Activated naive CD4-positive, alpha-beta T cell treated with anti-CD3 and anti-CD28 coated beads, Interleukin-2, amount 50 U/mL, for 16 hours (primary cell): ENCODE measurements around the gene VPS11.
"Not testable (repeated sequence)": the region's sequence is repeated elsewhere in the genome, so short reads cannot be mapped to it uniquely, and the experiment has no call there.

Experiments used
- DNase-seq: peaks from one replicate; pipeline ENCODE4 v3.0.0-alpha.2; 2020

Gene VPS11

DNA sequence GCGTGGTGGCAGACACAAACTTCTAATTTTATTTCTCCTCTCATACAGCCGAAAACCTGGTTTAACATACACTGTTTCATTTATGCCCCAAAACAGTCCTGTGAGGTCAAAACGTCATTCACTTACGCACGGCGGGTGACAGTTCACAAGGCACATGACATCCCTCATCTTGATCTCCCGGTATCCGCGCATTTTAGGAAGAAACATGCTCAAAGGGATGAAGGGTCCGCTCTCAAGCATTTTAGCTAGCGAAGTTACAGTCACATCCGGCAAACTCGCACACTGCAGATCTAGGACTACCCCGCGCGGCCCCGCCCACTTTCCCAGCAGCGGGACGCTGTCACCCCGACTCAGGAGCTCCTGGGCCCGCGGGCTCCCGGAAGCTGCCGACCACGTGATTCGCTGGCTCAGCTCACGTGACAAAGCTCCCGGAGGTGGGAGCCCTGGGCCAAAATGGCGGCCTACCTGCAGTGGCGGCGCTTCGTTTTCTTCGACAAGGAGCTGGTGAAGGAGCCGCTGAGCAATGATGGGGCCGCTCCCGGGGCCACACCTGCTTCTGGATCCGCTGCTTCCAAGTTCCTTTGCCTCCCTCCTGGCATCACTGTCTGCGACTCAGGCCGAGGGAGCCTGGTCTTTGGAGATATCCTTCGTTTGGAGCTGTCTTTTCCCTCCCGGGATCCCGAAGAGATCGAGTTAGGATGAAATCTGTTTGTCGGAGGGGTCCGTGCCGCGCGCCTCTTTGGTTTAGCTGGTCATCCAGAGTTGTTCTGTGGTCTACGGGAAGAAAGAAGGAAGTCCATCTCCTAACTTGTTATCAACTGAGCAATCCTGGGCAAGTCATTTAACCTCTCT lies at the start of gene VPS11:
Gene VPS11, plus strand, starts transcription at position 448 of the 852 bp plus-strand sequence. Its CDS starts 6 bp downstream, at position 454.
- peak; percentile 98 for DNase-seq

DNA sequence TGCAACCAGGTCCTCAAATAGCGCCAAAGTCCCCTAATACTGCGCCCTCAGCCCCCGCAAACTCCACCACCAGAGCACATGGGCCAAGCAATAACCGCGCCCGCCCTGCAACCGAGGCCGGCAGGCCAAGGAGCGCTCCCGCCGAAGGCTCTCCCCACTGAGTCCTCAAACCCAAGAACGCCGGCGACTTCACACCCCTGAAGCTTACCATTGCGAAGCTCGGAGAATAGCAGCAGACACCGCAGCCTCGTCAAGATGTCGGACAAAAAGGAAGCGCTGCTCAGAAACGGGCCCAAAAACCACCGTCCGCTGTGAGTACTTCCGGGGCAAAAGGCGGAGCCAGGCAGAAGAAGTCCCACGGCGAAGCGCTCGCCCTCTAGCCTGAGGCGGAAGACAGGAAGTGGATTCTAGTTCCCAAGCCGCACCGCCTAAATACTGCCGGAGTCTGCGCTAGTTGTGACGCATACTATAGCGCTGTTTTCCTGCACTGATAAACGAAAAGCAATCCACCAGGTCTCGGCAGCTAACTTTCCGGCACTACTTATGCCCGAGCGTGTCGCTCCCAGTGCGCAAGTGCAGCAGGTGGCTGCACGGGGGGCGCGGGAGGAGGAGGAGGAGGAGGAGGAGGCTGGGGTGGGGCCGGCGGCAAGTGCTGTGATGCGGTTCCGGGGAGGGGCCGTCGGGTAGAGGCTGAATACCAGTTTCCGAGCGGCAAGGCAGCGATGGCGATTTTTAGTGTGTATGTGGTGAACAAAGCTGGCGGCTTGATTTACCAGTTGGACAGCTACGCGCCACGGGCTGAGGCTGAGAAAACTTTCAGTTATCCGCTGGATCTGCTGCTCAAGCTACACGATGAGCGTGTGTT lies 49.3 kb upstream of the VPS11 start, which contains the start of the genes RPS25 and TRAPPC4:
Gene RPS25, minus strand, starts transcription at position 270 of the 865 bp plus-strand sequence. Its CDS starts 59 bp downstream, at position 211.
Gene TRAPPC4, plus strand, starts transcription at position 693 of the 865 bp plus-strand sequence. Its CDS starts 30 bp downstream, at position 723.
- DNase-seq, result peak; percentile 96

- no peak for DNase-seq
Measured at GRCh38 chr11:119019996-119020395, 47.6 kb upstream of the VPS11 start.

DNA sequence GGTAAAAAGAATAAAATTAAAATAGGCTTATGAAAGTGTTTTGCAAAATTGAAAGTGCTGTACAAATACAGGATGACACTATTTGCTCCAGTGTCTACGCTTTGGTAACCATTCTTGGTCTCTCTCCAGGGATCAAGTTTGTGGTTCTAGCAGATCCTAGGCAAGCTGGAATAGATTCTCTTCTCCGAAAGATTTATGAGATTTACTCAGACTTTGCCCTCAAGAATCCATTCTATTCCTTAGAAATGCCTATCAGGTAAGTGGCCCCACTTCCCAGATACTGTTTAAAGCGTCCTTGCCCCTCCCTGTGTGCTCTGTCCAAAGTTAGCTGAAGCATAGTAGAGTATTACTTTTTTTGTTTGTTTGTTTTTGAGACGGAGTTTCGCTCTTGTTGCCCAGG lies 46.0 kb upstream of the VPS11 start:
- DNase-seq, result no peak

DNA sequence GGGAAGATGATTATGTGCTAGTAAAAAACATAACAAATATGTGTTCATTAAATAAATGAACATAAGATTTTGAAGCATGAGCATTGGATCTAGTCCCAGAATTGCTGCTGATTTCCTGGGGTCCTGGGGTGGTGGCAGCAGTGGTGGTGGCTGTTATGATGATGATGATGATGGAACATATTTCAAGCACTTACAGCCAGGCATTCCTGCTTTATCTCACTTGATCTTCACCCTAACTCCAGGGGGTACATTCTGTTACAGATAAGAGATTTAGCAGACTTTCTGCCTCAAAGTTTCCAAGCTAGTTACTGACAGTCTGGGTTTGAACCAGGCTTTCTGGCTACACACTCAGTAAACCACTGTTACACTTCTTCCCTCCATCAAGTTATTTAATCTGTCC lies 43.9 kb upstream of the VPS11 start:
- no peak for DNase-seq

- no peak for DNase-seq
Measured at GRCh38 chr11:119024430-119025098, 43.1 kb upstream of the VPS11 start.

DNA sequence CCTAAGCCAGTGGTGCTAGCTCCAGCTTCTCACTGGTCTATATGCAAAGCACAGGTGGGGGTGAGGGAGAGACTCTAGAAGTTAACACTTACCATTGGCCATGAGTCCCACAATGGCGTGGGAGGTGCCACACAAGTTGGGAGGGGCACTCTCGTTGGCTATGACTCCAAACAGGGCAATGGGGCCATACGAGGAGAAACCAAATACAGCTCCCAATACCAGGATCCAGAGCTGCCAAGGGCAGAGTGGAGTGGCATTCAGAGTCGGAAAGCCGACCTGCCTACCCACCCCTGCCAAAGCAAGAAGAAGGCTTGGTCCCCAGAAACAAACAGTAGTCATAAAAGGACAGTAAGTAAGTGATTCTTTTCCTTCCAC lies 42.5 kb upstream of the VPS11 start:
- no peak for DNase-seq

DNA sequence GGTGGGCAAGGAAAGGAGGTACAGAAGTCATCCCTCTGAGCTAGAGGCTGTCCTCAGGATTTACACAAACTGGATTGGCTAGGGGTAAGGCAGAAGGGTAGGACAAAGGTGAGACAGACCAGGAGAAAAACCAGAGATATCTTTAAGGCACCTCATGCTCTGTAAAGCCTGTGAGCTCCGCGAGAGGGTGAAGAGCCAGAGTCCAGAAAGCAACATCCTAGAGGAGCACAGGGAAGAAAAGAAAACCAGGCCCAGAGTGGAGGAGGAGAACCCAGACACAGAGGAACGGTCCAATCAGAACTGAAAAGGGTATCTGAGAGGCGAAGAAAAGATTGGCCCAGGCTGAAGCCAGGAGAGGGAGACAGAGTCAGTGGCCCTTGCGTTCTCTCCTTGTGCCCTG lies 42.1 kb upstream of the VPS11 start:
- no peak for DNase-seq

DNA sequence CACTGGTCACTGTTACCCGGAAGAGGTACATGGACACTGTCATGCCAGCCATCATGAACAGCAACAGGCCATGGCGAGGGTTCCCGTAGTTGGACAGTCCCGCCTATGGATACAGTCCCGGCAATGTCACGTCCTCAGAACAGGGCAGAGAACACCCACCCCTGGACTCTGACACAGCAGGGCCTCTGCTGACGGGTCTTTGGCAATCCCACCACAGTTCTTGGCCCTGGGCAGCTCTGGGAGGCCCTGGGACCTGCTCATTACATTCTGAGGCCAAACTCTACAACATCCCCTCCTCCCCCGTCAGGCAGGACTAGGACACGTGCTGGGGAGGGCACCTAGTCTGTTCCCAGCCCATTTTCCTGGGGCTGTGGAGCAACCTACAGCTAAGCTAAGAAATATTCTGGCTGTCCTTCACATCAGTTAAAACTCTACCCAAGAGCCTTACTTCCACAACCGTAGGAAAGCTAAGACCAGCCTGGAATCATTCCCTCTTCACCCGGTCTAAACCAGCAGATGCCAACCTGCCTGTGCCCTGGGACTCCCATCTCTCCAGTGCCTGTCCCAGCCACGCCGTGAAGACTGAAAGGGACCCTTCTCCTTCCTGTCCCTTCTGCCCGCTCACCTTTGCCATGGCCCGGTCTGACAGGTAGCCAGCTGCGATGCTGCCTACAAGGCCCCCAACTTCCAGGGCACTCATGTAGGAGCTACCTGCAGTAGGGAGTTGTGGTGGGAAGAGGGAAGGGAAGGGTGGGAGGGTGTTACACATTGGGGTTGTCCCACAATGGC lies 41.4 kb upstream of the VPS11 start:
- DNase-seq, result no peak

DNA sequence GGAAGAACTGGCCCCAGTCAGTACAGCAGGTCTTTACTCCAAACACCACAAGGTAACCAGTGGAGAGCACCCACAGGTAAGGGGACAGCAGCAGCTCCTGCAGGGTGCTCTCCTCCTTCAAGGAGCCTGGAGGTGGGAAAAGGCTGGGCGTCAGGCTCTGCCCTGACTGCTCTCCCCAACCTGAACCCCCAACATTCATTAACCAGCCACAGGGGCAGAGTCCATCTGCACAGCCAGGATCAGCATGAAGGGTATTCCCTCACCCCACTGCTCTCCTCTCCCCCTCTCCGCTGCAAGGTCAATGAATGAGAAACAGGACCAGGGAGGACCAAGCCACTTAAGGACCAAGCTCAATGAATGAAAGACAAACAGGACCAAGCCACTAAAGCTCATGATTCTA lies 40.6 kb upstream of the VPS11 start:
- DNase-seq, result no peak

DNA sequence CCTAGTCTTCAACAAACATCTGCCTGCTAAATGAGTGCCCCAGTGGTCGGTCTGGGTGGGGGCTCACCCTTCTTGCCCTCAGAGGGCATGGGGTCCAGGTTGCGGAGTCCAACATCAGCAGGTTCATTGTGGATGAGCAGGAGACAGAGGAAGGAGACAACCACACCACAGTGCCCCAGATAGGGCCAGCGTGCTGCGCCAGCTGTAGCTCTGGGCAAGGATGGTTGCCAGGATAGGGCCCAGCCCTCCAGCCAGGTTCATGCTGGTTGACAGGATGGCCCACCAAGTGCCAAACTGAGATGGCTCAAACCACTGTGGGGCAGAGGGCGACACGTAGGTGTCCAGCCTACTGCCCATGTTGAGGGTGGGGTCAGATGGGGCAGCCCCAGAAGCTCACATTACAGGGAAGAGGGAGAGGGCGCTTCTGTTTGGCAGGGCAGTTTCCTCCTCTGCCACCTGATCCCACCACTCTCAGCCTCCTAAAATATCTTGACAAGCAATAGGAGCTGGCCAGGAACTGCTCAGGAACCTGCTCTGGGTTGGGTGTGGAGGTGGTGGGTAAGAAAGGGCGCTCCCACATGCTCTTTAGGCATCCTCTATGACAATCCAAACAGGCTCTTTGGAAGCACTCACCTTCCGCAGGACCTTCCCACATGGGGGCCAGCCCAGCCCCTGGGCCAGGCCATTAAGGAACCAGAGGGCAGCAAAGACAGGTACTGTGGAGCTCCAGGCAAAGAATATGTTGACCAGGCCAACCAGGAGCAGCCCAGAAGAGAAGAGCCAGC lies 39.9 kb upstream of the VPS11 start:
- DNase-seq, result no peak

GRCh38 chr11:119028346-119029068 lies 39.1 kb upstream of the VPS11 start:
- DNase-seq, result no peak

DNA sequence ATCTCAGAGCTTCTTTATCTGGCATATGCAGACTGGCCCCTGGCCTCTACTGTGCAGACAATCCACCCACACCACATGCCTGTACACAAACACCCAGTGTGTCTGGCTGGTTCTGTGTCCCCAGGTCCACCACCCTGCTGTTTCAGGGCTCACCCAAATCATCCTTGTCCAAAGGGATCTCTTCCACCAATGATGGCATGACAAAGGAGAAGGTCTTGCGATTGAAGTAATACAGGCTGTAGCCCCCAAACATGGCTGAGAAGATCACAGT lies 38.6 kb upstream of the VPS11 start:
- DNase-seq, result no peak

- peak; percentile 69 for DNase-seq
Measured at GRCh38 chr11:119029340-119030028, 38.1 kb upstream of the VPS11 start.

DNA sequence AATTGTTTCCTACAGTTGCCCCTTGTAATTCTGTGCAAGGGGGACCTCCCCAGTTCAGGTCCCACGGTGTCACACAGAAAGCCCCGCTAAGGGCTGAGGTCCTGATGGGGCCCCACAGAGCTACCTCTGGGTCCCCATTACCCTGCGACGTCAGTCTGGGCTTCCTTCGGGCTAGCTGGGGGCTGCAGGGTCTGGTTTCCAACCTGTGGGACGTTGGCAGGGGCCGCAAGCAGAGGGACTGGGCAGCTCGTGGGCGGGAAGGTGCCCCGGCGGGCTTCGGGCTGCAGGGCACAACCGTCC lies 37.6 kb upstream of the VPS11 start:
- DNase-seq, result no peak

GRCh38 chr11:119030329-119031047 lies 37.1 kb upstream of the VPS11 start, which contains the start of gene SLC37A4:
TSS of gene SLC37A4 (minus strand) at chr11:119030877.
- DNase-seq, result peak; percentile 97

DNA sequence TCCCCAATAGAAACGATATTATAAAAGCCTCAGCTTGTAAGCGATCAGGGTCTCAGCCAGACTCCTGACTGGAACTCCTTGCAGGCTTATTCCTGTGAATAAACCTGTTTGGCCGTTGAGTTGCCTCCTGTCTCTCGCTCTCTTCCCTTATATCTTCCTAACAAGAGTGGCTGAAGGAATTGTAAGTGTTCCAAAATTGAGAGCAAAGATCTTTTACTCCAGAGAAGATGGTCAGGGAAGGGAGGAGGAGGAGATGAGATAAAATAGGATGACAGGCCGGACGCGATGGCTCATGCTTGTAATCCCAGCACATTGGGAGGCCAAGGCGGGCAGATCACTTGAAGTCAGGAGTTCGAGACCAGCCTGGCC lies 35.7 kb upstream of the VPS11 start:
- DNase-seq, result no peak

GRCh38 chr11:119033421-119033820 lies 34.2 kb upstream of the VPS11 start:
- DNase-seq, result not testable (repeated sequence)

DNA sequence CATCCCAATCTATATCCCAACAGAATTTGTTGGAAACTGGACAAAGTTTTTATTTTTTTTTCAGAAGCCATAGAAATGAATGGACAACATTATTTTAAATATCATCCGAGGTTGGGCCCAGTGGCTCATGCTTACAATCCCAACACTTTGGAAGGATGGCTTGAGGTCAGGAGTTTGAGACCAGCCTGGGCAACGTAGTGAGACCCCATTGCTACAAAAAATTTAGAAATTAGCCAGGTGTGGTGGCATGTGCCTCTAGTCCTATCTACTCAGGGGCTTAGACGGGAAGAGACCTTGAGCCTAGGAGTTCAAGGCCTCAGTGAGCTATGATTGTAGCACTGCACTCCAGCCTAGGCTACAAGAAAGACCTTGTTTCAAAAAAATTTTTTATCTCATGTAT lies 32.8 kb upstream of the VPS11 start:
- DNase-seq, result no peak

DNA sequence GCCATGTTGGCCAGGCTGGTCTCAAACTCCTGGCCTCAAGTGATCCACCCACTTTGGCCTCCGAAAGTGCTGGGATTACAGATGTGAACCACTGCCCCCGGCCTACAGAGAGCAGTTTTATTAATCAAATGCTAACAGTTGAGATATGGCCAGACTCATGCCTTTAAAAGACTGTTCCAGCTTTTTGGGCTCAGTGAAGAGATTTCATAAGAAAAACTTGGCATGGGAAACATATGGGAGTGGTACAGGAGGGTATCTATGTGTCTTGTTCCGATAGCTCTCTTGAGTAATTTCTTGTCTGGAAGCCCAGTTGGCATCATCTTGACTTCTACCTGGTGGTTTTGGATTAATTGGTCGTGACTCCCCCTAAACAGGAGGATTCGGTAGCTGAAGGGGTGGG lies 28.7 kb upstream of the VPS11 start:
- DNase-seq, result no peak
